GM18907 (cell line): Measurements from ENCODE around the gene ARID1B.

Experiments
- ATAC-seq: cut with Tn5 transposase; IDR thresholded peaks from one replicate; pipeline ENCODE4 v1.9.1; 2021; ENCODE audit warnings: mild to moderate bottlenecking, moderate library complexity; ENCODE audit not compliant: unreplicated experiment

The ARID1B gene

DNA sequence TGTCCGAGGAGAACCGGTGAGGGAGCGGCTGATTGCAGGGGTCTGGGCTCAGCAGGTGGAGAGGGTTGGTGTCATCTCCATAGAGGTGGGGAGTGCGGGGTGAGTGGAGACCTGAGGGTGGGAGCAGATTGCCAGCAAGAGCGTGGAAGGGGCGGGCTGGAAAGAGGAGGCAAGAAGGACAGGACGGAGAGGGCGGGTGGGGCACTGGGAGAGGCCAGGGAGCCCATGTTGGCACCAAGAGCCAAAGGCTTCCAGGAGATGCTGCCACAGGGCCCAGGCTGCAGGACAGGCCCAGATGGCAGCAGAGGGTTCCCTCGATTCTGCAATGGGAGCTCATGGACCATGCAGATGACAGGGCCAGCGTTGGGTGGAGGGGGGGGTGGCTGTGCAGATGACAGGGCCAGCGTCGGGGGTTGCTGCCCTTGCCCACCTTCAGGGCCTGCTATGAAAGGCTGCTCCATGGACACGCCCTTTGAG, 440.8 kb downstream of the ARID1B start:
- no peak for ATAC-seq

DNA sequence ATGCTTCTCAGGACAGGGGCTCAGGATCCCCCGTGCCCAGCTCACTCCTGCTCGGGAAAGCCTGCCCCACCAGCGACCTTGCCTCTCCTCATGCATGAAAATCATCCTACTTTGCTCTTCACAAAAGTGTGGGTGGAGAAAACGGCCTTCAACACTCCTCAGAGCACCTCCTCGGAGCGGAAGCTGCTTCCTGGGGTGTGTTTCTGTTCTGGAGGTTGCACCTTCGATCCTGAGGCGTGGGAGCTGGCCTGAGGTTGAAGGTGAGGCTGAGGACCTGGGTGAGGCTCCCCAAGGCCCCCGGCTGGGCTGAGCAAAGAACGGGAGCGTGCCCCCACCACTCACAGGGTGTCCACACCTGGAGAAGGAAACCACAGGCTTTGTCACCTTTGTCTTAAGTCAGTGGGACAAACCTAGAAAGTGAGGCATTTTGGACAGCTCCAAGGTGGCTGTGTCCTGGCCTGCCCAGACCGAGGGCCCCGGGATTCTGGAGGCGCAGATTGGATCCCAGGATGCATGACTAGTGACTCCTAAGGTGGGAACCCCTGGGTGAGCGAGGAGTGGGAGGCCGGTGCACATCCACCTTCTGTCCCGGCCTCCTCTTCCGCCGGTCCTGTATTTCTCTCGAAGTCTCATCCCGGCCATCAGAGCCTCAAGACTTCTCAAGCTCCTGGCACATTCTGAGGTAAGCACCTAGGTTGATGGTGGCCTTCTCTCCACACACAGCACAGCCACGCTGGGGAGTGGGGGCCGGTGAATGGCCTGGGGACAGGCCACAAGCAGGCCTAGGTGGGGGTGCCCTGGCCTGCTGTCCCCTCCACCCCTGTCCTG, 441.4 kb downstream of the ARID1B start:
- ATAC-seq, result no peak

DNA sequence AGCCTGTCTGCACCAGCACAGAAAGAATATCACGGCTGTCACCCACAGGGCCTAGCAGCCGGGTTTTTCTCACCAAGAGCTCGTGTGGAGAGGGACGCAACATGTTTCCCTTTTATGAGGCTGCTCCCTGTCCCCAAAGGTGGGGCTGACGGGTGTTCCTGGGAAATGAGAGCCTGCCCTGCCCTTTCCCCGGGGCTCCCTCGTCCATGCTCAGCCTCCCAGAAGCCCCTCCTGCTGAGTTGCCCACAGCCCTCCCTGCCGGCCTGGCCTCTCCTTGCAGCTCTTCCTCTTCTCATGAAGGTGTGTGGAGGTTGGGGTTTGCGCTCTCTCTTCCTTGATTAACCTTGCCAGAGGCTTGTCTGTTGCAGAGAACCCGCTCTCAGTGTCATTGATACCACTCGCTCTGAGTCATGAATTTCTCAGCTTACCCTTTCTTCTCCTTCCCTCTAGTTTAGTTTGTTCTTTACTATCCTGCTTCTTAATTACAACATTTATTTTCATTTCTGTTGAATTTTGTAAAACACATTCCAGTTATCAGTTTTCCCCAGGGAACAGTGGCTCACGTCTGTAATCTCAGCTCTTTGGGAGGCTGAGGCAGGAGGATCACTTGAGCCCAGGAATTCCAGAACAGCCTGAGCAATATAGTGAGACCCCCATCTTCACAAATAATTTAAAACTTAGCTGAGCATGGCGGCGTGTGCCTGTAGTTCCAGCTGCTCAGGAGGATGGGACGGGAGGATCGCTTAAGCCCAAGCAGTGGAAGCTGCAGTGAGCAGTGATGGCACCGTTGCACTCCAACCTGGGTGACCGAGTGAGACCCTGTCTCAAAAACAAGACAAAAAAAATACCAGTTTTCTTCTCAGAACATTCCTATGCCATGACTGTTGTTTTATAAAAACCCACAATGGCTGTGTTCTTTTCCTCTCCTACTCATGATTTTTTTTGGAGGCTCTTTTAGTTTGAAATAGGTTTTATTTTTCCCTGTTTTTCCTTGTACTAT, 442.3 kb downstream of the ARID1B start:
- no peak for ATAC-seq

DNA sequence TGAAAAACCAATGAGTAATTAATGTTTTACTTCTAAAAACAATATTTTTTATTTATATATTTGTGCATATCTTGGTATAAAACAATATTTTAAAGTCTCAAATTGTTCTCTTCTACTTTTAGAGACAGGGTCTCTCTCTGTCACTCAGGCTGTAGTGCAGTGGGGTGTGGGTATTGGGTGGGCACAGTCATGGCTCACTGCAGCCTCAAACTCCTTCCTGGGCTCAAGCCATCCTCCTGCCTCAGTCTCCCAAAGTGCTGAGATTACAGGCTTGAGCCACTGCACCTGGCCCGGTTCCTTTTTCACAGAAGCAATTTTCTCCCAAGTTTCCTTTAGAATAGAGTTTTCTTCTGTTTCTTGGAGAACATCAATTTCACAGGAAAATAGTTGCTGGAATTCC, 443.3 kb downstream of the ARID1B start:
- ATAC-seq, result no peak

DNA sequence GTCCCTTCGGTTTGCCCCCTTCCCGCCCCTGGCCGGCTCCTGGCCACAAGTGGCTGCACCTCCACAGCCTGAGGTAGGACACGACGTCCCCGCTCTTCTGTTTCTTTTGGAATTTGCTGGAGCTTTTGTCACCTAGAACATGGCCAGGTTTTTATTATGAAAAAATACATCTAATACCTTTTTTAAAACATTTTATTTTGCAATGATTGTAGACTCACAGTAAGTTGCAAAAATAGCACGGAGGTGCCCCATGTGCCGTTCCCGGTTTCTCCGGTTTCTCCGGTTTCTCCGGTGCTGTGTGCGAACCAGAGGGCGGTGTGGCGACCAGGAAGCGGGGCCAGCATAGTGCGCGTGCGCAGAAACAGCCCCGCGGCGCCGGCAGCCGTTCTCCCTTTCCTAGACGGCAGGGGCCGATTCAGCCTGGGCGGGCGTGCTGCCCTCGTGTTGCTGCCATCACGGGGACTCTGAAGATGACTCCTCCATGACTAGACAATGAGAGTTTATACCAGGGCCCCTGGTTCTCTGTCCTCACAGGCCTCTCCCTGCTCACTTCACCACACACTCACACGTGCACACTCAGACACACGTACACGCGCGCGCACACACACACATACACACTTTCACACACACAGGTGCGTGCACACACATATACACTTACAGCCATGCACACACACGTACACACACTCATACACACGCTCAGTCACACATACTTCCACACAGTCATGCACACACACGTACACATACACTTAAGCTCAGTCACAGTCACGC, 444.1 kb downstream of the ARID1B start:
- ATAC-seq, result peak; percentile 47

DNA sequence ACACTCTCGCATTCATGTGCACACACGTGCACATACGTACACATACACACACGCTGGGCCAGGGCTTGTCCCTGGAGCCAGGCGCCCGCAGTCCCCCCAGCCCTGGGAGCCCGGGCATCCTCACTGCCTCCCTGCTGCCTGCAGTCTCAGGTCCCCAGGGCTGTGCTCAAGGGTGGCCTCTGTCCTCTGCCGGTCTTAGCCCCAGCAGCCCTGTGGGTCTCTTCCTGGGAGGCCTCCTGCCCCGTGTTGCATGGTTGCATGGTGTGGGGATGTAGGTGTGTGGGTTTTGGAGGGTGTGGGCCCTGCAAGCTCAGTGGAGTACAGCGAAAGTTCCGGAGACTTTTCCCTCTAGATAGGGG, 444.6 kb downstream of the ARID1B start:
- no peak for ATAC-seq

DNA sequence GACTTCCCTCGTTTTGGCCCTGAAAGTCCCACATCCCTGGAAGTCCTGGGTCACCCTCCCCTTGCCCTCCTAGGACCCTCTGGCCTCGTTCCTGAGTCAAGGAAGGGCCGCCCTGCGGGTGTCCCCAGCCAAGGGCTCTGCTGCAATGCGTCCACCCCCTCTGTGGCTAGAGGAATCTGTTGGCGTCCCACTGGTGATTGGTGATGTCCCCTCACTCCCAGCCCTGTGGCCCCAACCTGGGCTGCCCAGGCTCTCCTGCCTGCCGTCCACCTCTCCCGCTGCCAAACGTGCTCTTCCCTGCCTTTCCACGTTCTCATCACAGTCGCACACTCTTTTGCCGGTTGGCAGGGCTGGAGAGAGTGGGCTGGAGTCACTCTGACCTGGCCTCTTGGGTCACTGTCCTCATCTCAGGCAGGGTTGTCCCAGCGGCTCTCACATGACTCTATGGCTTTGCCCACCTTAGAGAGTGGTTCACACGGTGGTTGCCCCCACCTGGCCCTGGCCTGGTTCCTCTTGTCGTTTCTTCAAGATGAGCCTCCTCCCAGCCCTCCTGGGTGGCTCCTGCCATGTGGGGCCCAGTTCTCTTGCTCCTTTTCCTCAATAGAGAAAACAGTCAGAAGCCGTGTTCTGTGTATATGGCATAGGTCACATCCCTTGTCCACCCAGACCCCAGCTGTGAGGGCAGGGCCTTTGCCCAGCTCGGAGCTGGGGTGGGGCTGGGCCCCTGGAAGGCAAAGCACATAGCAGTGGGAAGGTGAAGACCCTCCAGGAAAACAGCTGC, 445.2 kb downstream of the ARID1B start:
- ATAC-seq, result peak; percentile 9

DNA sequence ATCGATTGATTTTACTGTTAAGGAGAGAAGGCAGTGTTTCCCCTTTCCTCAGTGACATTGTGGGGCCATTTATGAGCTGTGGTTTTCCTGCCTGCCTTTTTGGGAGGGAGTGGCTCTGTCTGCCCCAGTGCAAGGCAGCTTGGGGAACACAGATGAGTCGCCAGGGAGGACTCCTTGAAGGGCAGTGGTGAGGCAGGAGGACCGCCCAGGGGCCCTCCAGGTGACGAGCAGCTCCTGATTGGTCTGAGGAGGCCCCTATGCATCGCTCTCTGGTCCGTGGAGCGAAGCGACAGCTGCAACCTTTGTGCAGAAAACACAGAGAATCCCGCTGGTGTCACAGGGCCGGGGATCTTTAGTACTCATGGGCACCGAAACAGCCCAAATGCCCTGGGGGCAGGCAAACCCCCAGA, 445.8 kb downstream of the ARID1B start:
- peak; percentile 42 for ATAC-seq

DNA sequence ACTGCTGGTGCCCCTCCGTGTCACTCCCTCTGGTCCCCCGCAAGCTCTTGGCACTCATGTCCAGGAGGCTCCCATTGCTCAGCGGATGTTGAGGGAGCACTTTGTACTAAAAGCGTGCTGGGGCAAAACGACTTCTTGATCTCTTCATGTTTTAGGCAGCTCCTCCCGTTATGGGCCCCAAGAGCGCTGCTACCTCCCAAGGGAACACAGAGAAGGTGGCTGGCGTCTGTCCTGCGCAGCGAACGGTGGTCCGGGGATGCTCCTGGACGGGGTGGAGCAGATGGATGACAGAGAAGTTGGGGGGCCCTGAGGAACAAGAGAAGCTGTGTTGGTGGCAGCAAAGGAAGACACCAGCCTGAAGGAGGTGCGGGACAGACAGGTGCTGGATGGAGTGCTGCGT, 446.3 kb downstream of the ARID1B start:
- no peak for ATAC-seq

DNA sequence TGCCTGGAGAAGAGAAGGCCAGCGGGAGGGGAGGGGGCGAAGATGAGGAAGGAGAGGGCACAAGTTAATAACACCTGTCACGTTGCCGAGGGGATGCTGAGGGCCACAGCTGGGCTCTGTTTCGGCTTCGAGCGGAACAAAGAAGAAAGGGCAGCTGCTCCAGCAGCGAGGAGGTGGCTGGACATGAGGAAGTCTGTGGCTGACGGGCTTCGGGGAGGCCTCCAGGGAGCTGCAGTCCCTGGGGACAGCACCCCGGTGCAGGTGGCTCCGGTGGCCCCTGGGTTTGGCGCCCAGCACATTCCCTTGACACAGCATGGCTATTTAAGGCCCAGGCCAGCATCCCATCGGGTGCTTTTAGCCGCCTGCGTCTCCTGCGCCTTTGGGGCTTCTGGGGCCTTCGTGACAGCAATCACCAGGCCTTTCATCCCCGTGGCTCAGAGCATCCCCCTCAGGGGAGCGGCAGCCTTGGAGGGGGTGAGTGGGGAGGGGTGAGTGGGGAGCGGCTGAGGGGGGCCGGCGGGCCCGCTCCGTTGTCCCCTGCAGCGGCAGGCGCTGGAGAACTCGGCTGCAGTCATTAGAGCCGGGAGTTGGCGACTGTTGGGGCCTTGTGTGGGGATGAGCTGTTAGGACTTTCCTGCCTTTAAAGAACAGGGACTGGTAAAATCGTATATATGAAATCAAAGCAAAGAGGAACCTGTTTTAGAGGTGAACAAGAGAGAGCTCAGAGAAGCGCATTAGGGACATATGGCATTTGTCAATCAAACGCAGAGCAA, 447.2 kb downstream of the ARID1B start:
- no peak for ATAC-seq

DNA sequence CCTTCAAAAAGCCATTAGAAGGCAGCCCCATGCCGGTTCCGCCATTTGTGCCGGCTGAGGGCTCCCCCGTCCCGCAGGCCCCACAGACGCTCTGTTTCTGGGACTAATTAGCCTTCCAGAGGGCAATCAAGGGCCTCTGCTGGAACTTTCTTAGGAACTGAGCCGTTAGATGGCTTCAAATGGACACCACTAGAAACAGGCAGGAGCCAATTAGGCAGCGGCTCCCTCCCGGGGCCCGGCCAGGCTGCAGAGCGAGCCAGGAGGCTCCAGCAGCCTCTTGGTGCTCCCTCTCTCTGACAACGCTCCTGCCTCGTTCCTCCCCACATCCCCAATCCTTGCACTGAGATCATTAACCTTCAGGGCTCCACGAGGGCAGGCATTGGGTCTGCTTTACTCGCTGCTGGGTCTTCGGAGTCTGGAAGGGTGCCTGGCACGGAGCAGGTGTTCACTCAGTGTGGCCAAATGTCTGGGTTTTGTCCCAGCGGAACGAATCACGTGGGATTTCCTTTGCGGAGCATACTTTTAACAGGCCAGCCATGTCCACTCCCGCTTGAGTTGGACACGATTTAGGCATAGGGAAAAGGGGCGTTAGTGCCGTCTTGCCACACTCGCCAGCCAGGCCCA, 447.9 kb downstream of the ARID1B start:
- ATAC-seq, result no peak

DNA sequence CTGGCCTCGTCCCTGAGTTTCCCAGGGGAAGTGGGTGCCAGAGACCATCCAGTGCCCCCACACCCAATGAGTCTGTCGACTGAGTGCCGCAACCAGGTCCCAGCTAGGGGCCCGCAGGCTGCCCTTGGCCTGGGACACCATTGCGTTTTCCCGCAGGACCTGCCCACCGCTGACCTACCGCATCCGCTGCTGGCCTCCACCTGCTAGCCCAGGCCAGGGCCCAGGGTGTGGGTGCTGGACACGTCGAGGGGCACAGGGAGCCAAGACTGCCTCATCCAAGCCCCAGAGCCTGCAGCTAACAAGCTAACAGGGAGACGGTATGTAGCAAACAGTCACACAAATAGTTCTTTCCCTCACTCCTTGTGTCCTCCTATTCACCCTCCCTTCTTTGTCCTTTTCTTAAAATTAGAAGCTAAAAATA, 448.4 kb downstream of the ARID1B start:
- no peak for ATAC-seq

DNA sequence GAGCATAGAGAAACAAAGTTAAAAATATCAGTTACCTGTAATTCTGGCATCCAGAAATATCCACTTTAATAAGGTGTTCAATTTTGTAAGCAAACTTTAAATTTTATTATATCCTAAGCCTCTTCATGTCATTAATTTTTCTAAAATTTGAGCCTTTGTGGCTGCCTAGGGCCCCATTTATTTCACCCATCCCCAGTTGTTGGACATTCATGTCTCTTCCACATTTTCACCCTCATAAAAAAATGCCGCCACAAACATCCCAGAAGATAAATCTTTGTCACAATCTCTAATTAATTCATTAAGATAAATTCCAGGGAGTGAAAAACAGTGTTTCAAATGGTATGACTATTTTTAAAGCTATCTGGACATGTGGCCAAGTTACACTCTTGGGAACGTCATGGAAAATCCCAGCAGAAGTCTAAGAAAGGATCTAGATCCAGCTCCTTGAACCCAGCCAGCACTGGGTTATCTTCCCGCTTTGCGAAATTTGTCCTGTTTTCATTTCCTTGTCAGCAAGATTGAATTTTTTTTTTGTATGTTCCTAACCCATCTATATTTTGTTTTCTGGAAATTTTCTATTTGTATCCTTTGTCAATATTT, 448.9 kb downstream of the ARID1B start:
- no peak for ATAC-seq

DNA sequence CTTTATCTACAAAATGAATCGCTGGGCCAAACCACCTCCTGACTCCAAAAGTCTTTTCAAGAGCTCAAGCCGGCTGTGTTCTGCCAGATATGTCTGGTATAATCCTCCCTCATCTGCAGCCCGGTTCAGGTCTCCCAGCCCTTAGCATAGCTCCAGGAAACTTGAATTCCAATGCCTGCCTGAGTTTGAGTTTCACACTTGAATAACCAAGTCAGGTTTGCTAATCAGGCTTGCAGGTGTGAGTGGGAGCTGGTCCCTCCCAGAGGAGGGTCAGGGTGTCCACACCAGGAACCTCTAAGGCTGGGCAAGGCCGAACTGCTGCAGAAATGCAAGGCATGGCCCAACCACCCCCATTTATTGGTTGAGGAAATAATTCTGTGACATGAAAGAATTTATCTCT, 449.6 kb downstream of the ARID1B start:
- no peak for ATAC-seq

DNA sequence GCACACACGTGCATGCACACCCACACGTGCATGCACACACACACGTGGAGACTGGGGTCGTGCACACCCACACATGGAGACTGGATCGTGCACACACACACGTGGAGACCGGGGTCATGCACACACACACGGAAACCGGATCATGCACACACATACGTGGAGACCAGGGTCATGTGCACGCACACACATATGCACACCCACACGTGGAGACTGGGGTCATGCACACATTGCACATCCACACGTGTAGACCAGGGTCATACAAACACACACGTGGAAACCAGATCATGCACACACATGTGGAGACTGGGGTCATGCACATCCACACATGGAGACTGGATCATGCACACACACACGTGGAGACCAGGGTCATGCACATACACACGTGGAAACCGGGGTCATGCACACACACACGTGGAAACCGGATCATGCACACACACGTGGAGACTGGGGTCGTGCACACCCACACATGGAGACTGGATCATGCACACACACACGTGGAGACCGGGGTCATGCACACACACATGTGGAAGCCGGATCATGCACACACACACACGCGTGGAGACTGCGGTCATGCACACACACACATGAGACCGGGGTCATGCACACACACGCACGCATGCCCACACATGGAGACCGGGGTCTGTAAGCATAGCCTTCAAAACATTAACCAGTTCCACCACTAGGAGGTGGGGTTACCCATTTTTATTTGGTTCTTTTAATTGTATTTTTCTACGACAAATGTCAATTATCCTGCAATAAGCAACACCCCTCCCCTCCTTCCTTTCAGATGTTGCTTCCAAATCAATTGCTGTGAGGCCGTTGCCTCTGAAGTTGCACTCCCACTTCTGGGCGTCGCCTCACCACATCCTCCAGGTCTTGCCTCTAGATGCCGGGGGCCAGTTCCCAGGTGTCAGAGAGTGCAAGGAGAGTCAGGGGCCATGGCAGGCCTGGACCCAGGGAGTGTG, 450.3 kb downstream of the ARID1B start:
- no peak for ATAC-seq

DNA sequence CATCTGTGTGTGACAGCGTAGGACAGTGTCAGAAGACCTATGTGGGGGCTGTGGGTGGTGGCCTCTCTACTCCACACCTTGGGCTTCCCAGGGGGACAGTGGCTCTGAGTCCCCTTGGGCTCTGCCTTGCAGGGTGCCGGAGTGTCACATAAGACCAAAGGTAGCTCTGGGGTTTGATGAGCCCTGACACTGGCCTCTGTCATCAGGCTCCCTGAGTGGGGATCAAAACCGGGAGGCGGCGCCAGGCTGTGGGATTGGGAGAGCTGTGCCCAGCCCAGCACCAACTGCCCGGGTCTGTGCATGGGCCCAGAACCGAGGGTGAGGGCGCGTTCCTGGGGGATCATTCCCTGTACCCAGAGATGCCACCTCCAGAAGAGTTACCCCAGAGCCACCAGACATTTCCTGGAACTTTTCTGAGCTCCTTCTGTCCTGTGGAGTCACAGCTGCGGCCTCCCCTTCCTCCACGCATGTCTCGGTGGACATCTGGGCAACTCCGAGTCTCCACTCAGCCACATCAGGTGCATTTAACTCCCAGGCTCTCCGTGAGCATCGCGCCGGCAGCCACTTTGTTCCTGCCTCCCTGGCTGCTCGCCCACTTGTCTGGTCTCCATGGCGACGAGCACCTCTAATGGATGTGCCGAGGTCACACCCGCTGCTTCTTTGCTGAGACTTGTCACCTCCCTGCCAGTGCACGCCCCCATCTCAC, 451.4 kb downstream of the ARID1B start:
- no peak for ATAC-seq

DNA sequence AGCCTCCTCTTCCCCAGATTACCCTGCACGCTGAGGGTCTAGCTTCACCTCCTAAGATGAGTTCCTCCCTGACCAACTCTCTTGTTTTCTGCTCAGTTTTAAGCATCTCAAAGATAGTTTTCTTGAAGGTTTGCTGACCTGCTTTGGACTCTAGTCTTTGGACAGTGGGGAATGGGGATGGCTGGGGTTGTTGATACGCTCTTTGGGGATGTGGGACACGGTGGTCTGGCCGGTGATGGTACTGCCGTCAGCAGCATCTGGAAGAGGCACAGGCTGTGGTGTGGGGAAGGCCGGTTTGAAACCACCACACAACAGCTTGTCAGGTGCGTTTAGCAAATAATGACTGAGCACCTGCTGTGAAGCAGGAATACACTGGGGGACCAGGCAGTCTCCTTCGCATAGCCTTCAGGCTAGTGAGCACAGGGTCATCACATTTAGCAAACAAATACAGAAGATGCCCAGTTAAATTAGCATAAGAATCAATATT, 452.0 kb downstream of the ARID1B start:
- ATAC-seq, result no peak
